Smooth muscle cell of the coronary artery (primary cell): ENCODE results near the gene TRNT1. TPM values are rescaled to one million over a fixed set of nuclear protein-coding genes. Genes with fewer than 3 reads are reported as not detected.

Experiments used
- total RNA-seq: library from RNA; depleted of rRNA; stranded (reverse); fragments of >200 nt; gene quantifications from 2 replicates; pipeline ENCODE4 v1.2.3, GENCODE V29; 2014; ENCODE audit warnings: low replicate concordance

TRNT1 gene
- 8.8 and 24.3 TPM in 2 replicates for total RNA-seq

DNA sequence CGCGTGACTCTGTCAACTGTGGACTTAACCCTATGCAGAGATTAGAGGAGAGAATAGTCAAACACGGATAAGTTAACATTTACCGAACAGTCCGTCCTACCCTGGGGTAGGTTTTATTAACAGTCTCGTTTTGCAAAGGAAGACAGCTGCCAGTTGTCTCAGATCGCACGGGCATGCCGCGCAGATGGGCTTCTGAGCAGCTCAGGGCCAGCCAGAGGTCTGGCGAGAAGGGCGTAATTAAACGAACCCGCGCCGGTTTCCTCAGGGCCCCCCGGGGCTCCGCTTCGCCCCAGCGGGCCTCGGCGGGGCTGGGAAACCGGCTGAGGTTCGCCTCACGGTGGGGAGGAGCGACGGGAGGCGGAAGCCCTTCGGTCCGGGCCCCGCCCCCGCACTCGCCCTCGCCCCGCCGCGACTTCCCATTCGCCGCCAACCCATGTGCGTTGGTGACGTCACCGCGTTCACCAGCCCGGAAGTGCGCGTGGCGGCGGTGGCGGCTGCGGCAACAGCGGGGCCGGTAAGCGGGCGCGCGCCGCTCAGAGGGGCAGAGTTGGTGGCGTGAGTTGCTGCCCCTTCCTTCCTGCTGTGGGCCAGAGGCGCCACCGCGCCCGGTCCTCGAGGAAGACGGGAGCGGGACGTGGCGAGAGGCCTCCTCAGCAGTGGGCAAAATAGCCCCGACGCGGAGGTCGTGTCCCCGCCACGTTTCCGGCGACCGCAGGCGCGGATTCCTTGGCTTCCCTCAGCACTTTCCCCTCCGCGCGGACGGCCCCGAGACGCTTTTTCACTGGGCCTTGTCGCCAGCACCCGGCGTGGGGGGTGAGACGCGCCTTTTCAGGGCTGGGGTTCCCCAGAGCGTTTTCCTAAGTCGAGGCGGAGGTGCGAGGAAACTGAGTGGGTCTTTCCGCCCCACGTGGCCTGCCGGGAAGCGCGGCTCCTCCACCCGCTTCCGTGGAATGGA is at the start of gene TRNT1:
TSS of gene TRNT1 (plus strand) at position 464 of the 955 bp plus-strand sequence. CDS start 2,101 bp downstream, outside the sequence.

DNA sequence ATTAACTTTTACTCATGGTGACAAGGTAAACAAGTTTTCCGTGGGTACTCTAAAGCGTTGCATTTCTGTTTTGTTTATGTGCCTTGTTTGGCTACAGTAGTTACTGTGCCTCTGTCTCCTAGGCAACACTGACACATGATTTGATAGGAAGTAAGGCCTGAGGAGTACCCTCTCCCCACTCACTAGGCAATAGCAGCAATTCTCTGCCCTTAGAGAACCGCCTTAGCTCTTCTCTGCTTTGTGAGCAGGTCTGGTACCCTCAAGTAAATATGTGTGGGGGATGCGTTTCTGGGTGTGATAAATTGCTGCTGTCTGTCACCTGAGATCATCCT is 16.5 kb upstream of the TRNT1 start, which contains the start of gene IL5RA:
TSS of gene IL5RA (minus strand) at position 76 of the 332 bp plus-strand sequence. CDS start 5,390 bp downstream, outside the sequence.

DNA sequence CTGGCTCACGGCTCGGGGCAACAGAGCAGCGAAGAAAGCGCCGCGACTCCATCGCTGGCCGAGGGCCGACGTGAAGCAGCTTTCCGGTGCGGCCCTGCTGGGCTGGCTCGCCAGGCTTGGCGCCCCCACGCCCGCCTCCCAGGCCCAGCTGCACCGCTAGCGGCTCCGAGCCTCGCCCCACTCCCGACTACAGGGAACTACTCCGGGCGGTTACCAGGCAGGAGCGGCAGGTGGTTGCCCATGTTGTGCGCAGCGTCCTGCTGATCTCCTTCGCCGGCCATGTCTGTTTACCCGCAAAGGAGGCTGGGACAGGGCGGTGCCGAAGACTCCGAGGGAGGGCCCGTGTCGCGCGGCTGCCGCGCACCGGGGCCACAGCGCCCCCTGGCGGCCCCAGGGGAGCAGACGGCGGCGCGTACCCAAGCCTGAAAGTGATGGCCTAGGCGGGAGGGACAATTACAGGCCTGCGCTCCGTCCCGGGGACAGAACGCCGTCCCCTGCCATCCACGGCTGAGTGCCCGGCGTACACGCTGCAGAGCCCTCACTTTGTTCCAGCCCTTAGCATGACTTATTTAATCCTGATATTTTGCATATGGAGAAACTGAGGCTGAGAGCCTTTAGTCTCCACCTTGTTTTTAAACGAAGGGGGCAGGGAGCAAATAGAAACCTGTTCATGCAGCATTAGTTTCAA is 52.8 kb downstream of the TRNT1 start, which contains the start of gene CRBN:
TSS of gene CRBN (minus strand) at position 285 of the 688 bp plus-strand sequence. CDS start at position 281, 4 bp downstream.

Other genes starting within 250 kb of the TRNT1 start
- not detected in 2 replicates for gene IL5RA, start 16.6 kb upstream of the TRNT1 start, total RNA-seq
- 36.4 and 62.7 TPM in 2 replicates for gene CRBN, start 52.8 kb downstream of the TRNT1 start, total RNA-seq